ENCODE results near the gene SORCS2. TPM values are rescaled to one million over a fixed set of nuclear protein-coding genes. Genes with fewer than 3 reads are reported as not detected.

The SORCS2 gene
- polyA plus RNA-seq, 4 donors, result 5.8 to 64.8 (median 8.9) TPM

- DNase-seq (ENCODE audit: low read depth in 4 of 4, low spot score in 3 of 4), result no peak
These were observed 285.4 kb downstream of the SORCS2 start for GRCh38 chr4:7477695-7478094.

- no peak for DNase-seq (ENCODE audit: low read depth in 4 of 4, low spot score in 3 of 4)
These were observed 286.3 kb downstream of the SORCS2 start for GRCh38 chr4:7478665-7479064.

GRCh38 chr4:7480423-7480822 lies 288.1 kb downstream of the SORCS2 start:
- no peak for DNase-seq (ENCODE audit: low read depth in 4 of 4, low spot score in 3 of 4)

DNA sequence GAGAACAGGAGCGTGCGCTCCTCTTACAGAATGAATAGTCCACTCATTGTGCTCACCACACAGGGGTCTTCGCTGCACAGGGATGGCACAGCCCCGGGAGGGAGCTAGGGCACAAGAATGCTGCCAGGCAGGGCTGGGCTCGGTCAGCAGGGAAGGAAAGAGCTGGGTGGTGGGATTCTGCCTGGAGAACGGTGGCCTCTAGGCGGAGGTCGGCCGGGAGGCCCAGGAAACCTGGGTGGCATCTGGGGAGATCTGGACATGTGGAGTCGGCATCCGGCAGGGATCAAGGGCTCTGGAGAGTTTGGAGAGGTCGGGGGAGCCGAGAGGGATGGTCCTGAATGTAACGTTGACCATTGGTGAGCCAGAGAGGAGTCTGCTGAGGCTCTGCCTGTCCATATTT lies 288.9 kb downstream of the SORCS2 start:
- DNase-seq (ENCODE audit: low read depth in 4 of 4, low spot score in 3 of 4), result no peak

- DNase-seq (ENCODE audit: low read depth in 4 of 4, low spot score in 3 of 4), result no peak
These were observed 292.8 kb downstream of the SORCS2 start for GRCh38 chr4:7485096-7485495.

DNA sequence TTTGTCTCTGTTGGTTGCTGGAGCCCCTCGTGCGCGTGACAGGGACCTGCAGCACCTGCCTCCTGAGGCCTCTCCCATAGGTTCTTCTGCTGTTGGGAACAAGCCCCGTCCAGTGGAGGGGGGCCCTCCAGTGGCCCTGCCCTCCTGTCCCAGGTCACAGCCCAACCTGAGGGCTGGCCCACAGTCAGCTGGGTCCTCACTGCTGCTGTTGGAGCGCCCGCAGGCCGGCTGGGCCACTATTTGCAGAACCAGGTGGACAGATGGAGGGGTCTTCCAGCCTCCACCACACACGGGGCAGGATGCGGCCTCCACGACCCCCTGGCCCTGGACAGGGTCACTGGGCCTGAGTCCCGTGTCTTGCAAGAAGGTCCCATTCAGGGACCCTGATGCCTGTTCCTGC lies 293.8 kb downstream of the SORCS2 start:
- DNase-seq (ENCODE audit: low read depth in 4 of 4, low spot score in 3 of 4), result no peak

GRCh38 chr4:7487502-7487901 lies 295.2 kb downstream of the SORCS2 start:
- no peak for DNase-seq (ENCODE audit: low read depth in 4 of 4, low spot score in 3 of 4)

GRCh38 chr4:7487998-7488671 lies 295.8 kb downstream of the SORCS2 start:
- no peak for DNase-seq (ENCODE audit: low read depth in 4 of 4, low spot score in 3 of 4)

GRCh38 chr4:7491915-7492314 lies 299.6 kb downstream of the SORCS2 start:
- no peak for DNase-seq (ENCODE audit: low read depth in 4 of 4, low spot score in 3 of 4)

DNA sequence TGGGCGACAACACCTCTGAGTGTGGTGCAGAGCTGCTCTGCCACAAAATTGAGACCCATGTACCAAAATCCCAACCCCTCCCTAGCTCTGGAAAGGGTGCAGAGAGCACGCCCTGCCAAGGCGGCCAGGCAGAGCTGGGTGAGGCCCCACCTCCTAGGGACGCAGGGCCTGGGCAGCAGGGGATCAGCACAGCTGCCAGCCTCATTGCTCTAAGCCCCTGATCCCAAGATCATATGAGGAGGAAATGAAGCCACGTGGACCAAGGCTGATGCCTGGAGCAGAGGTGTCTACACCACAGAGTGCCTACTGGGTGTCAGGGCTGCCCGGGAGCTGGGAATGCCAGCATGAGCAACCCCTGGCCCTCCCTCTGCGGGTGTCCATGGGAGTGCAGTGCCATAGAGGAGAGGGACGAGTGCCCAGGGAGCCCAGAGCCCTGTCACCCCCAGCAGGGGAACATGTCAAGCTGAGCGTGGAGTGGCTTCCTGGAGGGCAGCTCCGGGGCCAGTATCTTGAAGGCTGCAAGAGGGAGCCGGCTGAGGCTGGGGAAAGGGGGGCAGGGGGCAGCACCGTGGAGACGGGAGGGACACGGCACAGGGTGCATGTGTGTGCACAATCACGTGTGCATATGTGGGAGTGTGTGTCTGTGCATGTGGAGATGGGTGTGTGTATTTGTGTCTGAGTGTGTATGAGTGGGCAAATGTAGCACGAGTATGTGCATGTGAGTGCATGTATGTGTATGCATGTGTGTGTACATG lies 306.3 kb downstream of the SORCS2 start:
- DNase-seq (ENCODE audit: low read depth in 4 of 4, low spot score in 3 of 4), result no peak

DNA sequence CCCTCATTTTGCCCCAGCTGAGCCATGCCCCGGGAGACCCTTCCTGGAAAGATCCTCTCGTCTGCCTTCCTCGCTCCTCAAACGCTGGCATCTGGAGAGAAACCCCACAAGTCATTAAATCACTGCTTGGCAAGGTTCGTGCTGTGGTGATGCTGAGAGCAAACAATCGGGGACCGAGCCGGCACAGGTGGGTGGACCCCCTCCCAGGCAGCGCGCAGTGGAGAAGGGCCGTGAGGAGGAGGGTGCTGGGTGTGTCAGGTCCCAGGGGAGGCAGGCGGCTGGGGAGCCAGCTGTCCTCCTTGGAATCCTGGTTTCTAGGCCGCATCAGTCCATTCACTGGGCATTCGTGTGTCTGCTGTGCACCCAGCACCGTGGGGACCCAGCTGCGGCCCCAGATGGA lies 307.3 kb downstream of the SORCS2 start:
- no peak for DNase-seq (ENCODE audit: low read depth in 4 of 4, low spot score in 3 of 4)

DNA sequence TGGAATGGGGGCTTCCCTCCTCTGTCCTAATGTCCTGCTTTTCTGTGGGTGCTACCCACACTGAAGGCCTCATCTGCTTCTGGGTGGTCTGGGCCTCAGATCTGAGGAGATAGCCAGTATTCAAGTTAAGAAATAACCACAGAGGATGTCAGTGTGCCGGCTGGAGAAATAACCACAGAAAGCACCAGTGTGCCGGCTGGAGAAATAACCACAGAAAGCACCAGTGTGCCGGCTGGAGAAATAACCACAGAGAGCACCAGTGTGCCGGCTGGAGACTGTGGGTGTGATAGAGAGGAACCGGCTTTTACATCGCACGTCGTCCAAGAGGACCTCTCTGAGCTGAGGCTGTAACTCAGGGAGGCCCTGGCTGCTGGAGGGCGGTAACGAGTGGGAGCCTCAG lies 308.1 kb downstream of the SORCS2 start:
- no peak for DNase-seq (ENCODE audit: low read depth in 4 of 4, low spot score in 3 of 4)

DNA sequence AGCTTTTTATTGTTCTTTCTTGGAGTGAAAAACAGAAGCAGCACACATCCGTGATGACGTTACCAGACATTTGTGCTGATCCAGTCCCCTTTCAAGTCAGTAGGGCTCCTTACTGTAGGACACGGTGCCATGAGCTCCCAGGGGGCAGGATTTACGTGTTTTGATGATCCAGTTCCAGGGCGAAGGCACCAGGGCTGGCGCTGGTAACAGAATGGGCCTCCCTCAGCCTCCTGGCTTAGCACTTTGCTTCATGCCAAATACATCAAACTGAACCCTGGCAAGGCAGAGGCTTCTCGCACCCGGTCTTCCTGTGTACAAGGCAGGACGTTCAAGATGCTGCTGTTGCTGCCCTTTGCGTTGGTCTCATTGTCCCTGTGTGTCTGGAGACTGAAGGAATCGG lies 309.0 kb downstream of the SORCS2 start:
- DNase-seq (ENCODE audit: low read depth in 4 of 4, low spot score in 3 of 4), result no peak

- DNase-seq (ENCODE audit: low read depth in 4 of 4, low spot score in 3 of 4), result no peak
These were observed 309.5 kb downstream of the SORCS2 start for GRCh38 chr4:7501873-7502272.

- DNase-seq (ENCODE audit: low read depth in 4 of 4, low spot score in 3 of 4), result no peak
These were observed 311.4 kb downstream of the SORCS2 start for GRCh38 chr4:7503559-7504249.

GRCh38 chr4:7505116-7505900 lies 313.0 kb downstream of the SORCS2 start:
- no peak for DNase-seq (ENCODE audit: low read depth in 4 of 4, low spot score in 3 of 4)

- no peak for DNase-seq (ENCODE audit: low read depth in 4 of 4, low spot score in 3 of 4)
These were observed 313.8 kb downstream of the SORCS2 start for GRCh38 chr4:7506119-7506518.

DNA sequence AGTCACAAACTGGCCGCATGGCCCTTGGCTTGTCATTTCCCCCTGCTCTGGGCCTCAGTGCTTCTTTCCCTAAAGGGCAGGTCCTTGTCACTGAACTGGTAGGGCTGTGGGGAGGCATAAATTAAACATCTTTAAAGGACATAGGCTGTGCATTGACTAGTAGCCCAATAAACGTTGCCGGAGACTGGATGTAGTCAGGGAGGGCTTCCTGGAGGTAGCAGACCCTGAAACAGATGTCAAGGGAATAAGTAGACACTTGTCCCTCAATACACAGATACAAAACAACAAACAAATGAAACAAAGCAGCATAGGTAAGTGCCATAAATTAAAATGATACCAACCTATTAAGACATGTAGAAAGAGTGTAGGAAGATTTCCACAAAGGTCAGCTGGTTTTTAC lies 314.2 kb downstream of the SORCS2 start:
- DNase-seq (ENCODE audit: low read depth in 4 of 4, low spot score in 3 of 4), result no peak

GRCh38 chr4:7507381-7507780 lies 315.0 kb downstream of the SORCS2 start:
- no peak for DNase-seq (ENCODE audit: low read depth in 4 of 4, low spot score in 3 of 4)

GRCh38 chr4:7510066-7510465 lies 317.7 kb downstream of the SORCS2 start:
- no peak for DNase-seq (ENCODE audit: low read depth in 4 of 4, low spot score in 3 of 4)

DNA sequence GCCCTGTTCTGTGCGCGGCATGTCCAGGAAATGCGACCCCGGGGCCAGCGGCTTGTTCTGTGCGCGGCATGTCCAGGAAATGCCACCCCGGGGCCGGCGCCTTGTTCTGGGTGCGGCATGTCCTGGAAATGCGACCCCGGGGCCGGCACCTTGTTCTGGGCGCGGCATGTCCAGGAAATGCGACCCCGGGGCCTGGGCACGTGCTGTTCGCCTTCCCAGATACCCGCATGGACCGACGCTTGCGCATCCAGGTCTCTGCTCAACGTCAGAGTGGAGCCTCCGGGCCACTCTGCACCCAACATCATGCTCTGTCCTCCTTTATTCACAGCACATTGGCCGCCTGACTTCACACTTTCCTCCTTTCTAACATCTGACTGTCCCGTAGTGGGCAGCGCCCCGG lies 318.2 kb downstream of the SORCS2 start:
- DNase-seq (ENCODE audit: low read depth in 4 of 4, low spot score in 3 of 4), result no peak
